Esophagus (tissue), 2 donors: Measurements from ENCODE around the gene CRYBA1. TPM values are rescaled to one million over a fixed set of nuclear protein-coding genes. Genes with fewer than 3 reads are reported as not detected.
"Not testable (repeated sequence)": the region's sequence is repeated elsewhere in the genome, so short reads cannot be mapped to it uniquely, and the experiment has no call there.

Experiments used
- H3K27ac ChIP-seq, 2 donors: one replicate each; pipeline ENCODE4 v1.5.1; 2013; ENCODE audit warnings: low read depth in 2 of 2, mild to moderate bottlenecking in 2 of 2, inconsistent platforms in 1 of 2, low read length in 1 of 2, moderate library complexity in 1 of 2
- H3K27me3 ChIP-seq, 2 donors: one replicate each; pipeline ENCODE4 v1.6.1; 2013; ENCODE audit warnings: low read length in 2 of 2, control low read depth in 1 of 2, mild to moderate bottlenecking in 1 of 2; ENCODE audit not compliant: insufficient read depth in 2 of 2, control insufficient read depth in 1 of 2
- H3K36me3 ChIP-seq, 2 donors: one replicate each; pipeline ENCODE4 v1.6.1; 2013; ENCODE audit warnings: low read length in 1 of 2; ENCODE audit not compliant: control insufficient read depth in 2 of 2, insufficient read depth in 2 of 2
- H3K4me1 ChIP-seq, 2 donors: one replicate each; pipeline ENCODE4 v1.6.1; 2013; ENCODE audit warnings: low read length in 1 of 2; ENCODE audit not compliant: control insufficient read depth in 2 of 2, insufficient read depth in 2 of 2
- H3K4me3 ChIP-seq, 2 donors: one replicate each; pipeline ENCODE4 v1.5.1; 2013; ENCODE audit warnings: low read length in 2 of 2, mild to moderate bottlenecking in 2 of 2, low read depth in 1 of 2, moderate library complexity in 1 of 2
- H3K9me3 ChIP-seq, 2 donors: one replicate each; pipeline ENCODE4 v1.6.1; 2013; ENCODE audit warnings: mild to moderate bottlenecking in 2 of 2, low read depth in 1 of 2, low read length in 1 of 2, moderate library complexity in 1 of 2; ENCODE audit not compliant: control insufficient read depth in 2 of 2, insufficient read depth in 1 of 2
- WGBS, 2 donors: extraction: QIAGEN DNeasy Blood & Tissue Kit; methylation state at CpG; one replicate each; pipeline ENCODE4 v1.1.7; 2013; 5-methylcytosine and 5-hydroxymethylcytosine counted together
- polyA plus RNA-seq, 2 donors: library from polyadenylated mRNA; stranded (reverse); fragments of 200-250 nt; gene quantifications; one replicate each; pipeline ENCODE4 v1.2.3, GENCODE V29; 2013
- donor health status: healthy with polysubstance abuse.
- donor health status: Bipolar disorder and iron deficiency.

Gene CRYBA1
- not detected for polyA plus RNA-seq

- Histone ChIP-seq H3K27ac (no peak within 1 kb of the TSS), H3K36me3 (no peaks in the 10 kb centered on the region), H3K27me3 (no peaks in the 10 kb centered on the region), H3K4me3 (no peak within 1 kb of the TSS), H3K9me3 (no peaks in the 10 kb centered on the region), H3K4me1 (no peaks in the 10 kb centered on the region)
- 70 to 73% methylated on average over 1 of the region's 1 CpG for WGBS, 2 donors
Measured at GRCh38 chr17:29246628-29247027, at the start of gene CRYBA1. Gene CRYBA1, plus strand, starts transcription at chr17:29246859. Its CDS starts 5 bp downstream, at chr17:29246864.

- Histone ChIP-seq H3K36me3 (no peaks in the 10 kb centered on the region), H3K9me3 (no peaks in the 10 kb centered on the region), H3K27ac (no peak overlapping the region), H3K4me3 (no peak overlapping the region), H3K27me3 (no peaks in the 10 kb centered on the region), H3K4me1 (no peaks in the 10 kb centered on the region)
- 89 to 91% methylated on average over 16 of the region's 16 CpGs for WGBS, 2 donors
Measured at GRCh38 chr17:29197516-29198272, 49.0 kb upstream of the CRYBA1 start.

DNA sequence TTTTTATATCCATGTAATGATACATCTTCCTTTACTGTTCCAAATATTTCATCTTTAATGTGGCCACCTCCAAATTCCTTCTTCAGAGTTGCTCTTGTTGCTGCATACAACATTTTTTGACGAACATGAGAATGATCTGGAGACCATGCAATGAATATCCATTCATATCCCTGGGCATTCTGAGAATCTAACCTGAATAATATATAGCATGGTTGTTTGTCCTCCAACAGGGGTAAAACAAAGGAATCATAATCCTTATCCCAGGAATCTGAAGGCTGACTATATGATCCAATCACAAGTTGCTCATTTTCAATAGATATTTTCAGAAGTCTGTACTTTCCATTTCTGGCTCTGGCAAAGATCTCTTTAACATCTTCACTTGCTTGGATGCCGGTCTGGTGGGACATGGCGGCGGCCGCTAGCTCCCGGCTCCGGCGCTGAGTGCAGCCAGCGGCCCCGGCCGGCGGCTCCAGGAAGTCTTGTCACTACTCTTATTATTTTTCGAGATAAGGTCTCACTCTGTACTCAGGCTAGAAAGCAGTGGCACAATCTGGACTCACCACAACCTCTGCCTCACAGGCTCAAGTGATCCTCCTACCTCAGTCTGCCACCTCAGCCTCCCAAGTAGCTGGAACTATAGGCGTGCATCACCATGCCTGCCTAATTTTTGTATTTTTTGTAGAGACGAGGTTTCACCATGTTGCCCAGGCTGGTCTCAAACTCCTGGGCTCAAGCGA is 42.4 kb upstream of the CRYBA1 start:
- H3K9me3 ChIP-seq, H3K27me3 ChIP-seq, H3K36me3 ChIP-seq, H3K27ac ChIP-seq, H3K4me1 ChIP-seq, H3K4me3 ChIP-seq: not testable (repeated sequence)
- WGBS, 2 donors: 82 to 87% methylated on average over 16 of the region's 16 CpGs

DNA sequence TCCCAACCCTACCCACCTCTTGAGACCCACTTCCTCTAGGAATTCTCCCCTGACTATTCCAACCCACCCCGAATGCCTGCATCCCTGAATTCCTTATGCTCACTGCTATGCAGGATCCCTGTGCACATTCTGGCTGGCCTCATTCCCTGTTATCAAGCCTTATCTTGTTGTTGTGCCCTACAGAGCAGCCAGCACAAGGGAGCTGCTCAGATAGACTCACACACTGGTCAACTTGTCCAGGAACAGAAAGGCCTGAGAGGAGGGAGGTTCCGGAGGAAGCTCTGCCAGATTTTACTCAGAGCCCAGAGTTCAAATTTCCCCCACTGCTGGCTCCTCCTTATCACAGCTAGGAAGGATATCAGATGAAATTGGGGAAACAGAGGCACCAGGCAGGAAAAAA is 41.6 kb upstream of the CRYBA1 start:
- Histone ChIP-seq H3K27ac (no peak overlapping the region), H3K36me3 (no peaks in the 10 kb centered on the region), H3K4me1 (no peaks in the 10 kb centered on the region), H3K4me3 (no peak overlapping the region), H3K9me3 (no peaks in the 10 kb centered on the region), H3K27me3 (no peaks in the 10 kb centered on the region)
- 72 to 85% methylated on average over 2 of the region's 2 CpGs for whole genome bisulfite sequencing, 2 donors

DNA sequence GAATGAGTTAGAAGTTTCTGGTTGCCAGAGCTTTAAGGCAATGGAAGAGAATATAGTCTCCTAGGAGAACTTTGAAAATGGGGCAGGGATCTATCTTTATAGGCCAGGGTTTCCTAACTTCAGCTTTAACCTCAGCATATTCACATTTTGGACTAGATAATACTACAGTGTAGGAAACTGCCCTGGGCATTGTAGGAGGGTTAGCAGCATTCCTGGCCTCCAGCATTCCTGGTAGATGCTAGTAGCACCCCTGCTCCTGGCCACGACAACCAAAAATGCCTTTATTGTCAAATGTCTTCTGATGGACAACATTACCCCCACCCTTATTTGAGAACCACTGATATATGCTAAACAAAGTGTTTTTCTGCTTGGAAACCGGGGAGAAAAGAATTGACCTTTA is 38.7 kb upstream of the CRYBA1 start:
- 81 to 86% methylated on average over 2 of the region's 2 CpGs for WGBS, 2 donors
- H3K27ac ChIP-seq: no peak overlapping the region
- H3K4me3 ChIP-seq: no peak overlapping the region
- no peaks in the 10 kb centered on the region for H3K4me1 ChIP-seq
- no peaks in the 10 kb centered on the region for H3K36me3 ChIP-seq
- H3K9me3 ChIP-seq: no peaks in the 10 kb centered on the region
- H3K27me3 ChIP-seq: no peaks in the 10 kb centered on the region

DNA sequence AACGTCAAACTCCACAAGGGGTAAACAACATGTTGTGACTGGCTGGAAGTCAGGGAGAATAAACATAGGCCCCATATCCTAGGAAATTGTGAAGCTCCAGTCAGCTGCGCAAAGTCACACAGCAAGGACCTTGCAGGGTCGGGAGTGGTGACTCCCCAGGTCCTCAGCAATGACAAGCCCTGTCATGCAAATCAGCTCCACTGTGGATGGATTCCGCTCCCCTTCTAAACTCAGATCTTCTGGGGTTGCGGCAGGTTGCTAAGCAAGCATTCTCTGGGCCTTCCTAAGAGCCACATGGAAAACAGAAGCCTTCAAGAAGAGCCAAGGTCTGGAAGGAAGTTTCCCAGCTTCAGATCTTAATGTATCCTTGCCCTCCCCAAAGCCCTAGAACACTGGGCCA is 37.6 kb upstream of the CRYBA1 start:
- no peak overlapping the region for H3K4me3 ChIP-seq
- H3K36me3 ChIP-seq: no peaks in the 10 kb centered on the region
- H3K4me1 ChIP-seq: no peaks in the 10 kb centered on the region
- H3K27me3 ChIP-seq: no peaks in the 10 kb centered on the region
- no peaks in the 10 kb centered on the region for H3K9me3 ChIP-seq
- H3K27ac ChIP-seq: no peak overlapping the region
- WGBS, 2 donors: 85% methylated on average over 5 of the region's 5 CpGs

DNA sequence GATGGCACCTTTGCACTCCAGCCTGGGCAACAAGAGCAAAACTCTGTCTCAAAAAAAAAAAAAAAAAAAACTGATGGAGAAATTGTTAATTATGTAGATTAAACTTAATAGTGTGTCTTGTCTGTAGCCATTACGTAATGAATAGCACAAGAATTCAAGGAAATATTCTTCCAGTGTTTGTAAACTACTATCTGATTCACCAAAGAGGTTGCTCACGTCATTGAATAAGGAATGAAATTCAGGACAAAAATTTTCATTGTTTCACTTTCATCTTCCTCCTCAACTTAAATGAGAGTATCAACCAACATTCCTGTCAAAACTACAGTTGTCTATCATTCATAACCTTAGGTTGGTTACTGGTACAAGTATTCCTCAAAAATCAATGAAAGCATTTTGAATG is 35.8 kb upstream of the CRYBA1 start:
- 67 to 73% methylated on average over 2 of the region's 2 CpGs for WGBS, 2 donors
- Histone ChIP-seq H3K27me3 (no peaks in the 10 kb centered on the region), H3K36me3 (no peaks in the 10 kb centered on the region), H3K9me3 (no peaks in the 10 kb centered on the region), H3K27ac (no peak overlapping the region), H3K4me1 (no peaks in the 10 kb centered on the region), H3K4me3 (no peak overlapping the region)

DNA sequence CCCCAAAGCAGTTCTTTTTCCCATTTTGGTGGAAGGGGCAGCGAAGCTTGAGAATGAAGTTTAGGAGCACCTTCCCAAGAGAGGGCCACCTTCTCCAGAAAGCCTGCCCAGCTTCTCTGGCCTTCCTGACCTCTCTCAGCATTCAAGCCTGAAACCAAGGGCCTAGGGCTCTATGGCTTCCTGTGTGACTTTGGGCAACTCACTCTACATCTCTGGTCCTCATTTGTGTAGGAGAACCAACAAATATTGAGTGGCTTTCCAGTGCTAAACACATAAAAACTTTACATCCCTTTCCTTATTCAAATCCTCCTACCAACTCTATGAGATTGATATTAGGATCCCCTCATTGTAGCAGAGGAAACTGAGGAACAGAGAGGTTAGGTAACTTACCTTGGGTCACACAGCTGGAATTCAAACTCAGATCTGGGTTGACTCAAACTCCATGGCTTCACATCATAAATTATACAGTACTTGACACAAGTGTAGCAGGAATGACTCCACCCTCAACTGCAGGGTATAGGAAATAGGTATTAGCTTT is 34.5 kb upstream of the CRYBA1 start:
- H3K4me1 ChIP-seq: no peaks in the 10 kb centered on the region
- peak overlapping the region in 1 of 2 donors; percentile 70 for H3K27ac ChIP-seq
- 95 to 100% methylated on average over 1 of the region's 1 CpG for WGBS, 2 donors

DNA sequence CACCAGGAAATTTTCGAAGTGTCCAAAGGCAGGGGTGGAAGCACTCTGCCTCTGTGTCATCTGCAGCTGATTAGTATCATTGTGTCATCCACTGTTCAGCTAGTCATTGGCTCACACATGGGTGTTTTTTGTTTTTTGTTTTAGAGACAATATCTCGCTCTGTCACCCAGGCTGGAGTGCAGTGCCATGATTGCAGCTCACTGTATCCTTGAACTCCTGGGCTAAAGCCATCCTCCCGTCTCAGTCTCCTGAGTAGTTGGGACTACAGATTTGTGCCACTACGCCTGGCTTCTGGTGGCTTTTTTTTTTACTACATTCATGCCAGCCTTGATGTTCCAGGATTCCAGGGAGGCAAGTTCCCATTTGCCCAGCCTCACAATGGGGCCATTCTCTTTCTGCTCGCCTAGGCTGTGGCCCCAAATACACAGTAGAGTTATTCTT is 34.0 kb upstream of the CRYBA1 start:
- Histone ChIP-seq H3K4me3 (no peak overlapping the region), H3K4me1 (no peaks in the 10 kb centered on the region), H3K9me3 (no peaks in the 10 kb centered on the region), H3K27ac (peak overlapping the region; percentile 47 to 73), H3K36me3 (no peaks in the 10 kb centered on the region), H3K27me3 (no peaks in the 10 kb centered on the region)
- 48 to 69% methylated on average over 5 of the region's 5 CpGs for WGBS, 2 donors

More for the DNA sequence above, 34.5 kb upstream of the CRYBA1 start:
- no peaks in the 10 kb centered on the region for H3K27me3 ChIP-seq
- H3K4me3 ChIP-seq: no peak overlapping the region
- no peaks in the 10 kb centered on the region for H3K36me3 ChIP-seq
- no peaks in the 10 kb centered on the region for H3K9me3 ChIP-seq
